ENCODE data around the gene SLC25A28.
A peak's percentile ranks its signal among the peaks of the same experiment; 100 is the strongest.
"Not testable (repeated sequence)": the region's sequence is repeated elsewhere in the genome, so short reads cannot be mapped to it uniquely, and the experiment has no call there.

The SLC25A28 gene

DNA sequence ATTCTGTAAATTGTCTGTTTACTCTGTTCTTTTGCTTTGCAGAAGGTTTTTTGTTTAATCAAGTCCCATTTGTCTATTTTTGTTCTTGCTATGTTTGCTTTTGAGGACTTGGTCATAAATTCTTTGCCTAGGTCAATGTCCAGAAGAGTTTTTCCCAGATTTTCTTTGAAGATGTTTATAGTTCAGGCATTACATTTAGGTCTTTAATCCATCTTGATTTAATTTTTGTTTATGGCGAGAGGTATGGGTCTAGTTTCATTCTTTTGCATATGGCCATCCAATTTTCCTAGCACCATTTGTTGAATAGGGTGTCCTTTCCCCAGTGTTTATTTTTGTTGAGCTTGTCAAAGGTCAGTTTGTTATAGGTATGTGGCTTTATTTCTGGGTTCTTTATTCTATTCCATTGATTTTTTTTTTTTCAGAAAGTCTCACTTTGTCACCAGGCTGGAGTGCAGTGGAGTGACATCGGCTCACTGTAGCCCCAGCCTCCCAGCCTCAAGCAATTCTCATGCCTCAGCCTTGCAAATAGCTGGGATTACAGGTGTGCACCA lies 27.4 kb upstream of the SLC25A28 start:
- TF ChIP-seq, protein P1, sequence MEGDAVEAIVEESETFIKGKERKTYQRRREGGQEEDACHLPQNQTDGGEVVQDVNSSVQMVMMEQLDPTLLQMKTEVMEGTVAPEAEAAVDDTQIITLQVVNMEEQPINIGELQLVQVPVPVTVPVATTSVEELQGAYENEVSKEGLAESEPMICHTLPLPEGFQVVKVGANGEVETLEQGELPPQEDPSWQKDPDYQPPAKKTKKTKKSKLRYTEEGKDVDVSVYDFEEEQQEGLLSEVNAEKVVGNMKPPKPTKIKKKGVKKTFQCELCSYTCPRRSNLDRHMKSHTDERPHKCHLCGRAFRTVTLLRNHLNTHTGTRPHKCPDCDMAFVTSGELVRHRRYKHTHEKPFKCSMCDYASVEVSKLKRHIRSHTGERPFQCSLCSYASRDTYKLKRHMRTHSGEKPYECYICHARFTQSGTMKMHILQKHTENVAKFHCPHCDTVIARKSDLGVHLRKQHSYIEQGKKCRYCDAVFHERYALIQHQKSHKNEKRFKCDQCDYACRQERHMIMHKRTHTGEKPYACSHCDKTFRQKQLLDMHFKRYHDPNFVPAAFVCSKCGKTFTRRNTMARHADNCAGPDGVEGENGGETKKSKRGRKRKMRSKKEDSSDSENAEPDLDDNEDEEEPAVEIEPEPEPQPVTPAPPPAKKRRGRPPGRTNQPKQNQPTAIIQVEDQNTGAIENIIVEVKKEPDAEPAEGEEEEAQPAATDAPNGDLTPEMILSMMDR (IDR thresholded peaks at IDR 0.05; ENCODE audit: extremely low read depth, missing control alignments): no peak

DNA sequence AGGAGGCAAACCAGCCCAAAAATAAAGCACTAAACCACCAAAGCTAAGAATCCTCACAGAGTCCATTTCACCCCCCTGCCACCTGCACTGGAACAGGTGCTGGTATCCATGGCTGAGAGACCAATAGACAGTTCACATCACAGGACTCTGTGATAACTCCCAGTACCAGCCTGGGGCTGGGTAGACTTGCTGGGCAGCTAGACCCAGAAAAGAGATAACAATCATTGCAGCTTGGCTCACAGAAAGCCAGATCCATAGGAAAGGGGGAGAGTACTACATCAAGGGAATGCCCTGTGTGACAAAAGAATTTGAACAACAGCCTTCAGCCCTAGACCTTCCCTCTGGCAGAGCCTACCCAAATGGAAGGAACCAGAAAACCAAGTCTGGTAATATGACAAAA lies 13.6 kb upstream of the SLC25A28 start:
- TF ChIP-seq, protein P1 (IDR thresholded peaks at IDR 0.05; ENCODE audit: extremely low read depth, missing control alignments): no peak
- DNase-seq (ENCODE audit: low spot score): no peak

More for the DNA sequence above, 27.4 kb upstream of the SLC25A28 start:
- no peak for DNase-seq (ENCODE audit: low spot score)

- TF ChIP-seq, protein P1 (IDR thresholded peaks at IDR 0.05; ENCODE audit: extremely low read depth, missing control alignments): no peak
Observed at GRCh38 chr10:99631496-99631895, 11.3 kb upstream of the SLC25A28 start.

GRCh38 chr10:99630991-99631390 lies 10.8 kb upstream of the SLC25A28 start:
- DNase-seq (ENCODE audit: low spot score): no peak

More at GRCh38 chr10:99631496-99631895, 11.3 kb upstream of the SLC25A28 start:
- no peak for DNase-seq (ENCODE audit: low spot score)

GRCh38 chr10:99630433-99630832 lies 10.2 kb upstream of the SLC25A28 start:
- peak; percentile 22 for DNase-seq (ENCODE audit: low spot score)

More at GRCh38 chr10:99630991-99631390, 10.8 kb upstream of the SLC25A28 start:
- TF ChIP-seq, protein P1 (IDR thresholded peaks at IDR 0.05; ENCODE audit: extremely low read depth, missing control alignments): no peak

DNA sequence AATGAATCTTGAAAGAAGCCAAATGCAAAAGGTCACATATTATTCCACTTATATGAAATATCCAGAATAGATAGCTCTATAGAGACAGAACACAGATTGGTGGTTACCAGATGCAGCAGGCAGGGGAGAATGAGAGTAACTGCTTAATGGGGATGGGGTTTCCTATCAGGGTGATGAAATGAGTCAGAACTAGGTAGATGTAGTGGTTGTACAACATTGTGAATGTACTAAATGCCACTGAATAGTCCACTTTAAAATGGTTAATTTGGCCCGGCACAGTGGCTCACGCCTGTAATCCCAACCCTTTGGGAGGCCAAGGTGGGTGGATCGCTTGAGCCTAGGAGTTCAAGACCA lies 9.4 kb upstream of the SLC25A28 start:
- no peak for DNase-seq (ENCODE audit: low spot score)
- TF ChIP-seq, protein P1 (IDR thresholded peaks at IDR 0.05; ENCODE audit: extremely low read depth, missing control alignments): no peak

More at GRCh38 chr10:99630433-99630832, 10.2 kb upstream of the SLC25A28 start:
- TF ChIP-seq, protein P1 (IDR thresholded peaks at IDR 0.05; ENCODE audit: extremely low read depth, missing control alignments): peak; percentile 26

DNA sequence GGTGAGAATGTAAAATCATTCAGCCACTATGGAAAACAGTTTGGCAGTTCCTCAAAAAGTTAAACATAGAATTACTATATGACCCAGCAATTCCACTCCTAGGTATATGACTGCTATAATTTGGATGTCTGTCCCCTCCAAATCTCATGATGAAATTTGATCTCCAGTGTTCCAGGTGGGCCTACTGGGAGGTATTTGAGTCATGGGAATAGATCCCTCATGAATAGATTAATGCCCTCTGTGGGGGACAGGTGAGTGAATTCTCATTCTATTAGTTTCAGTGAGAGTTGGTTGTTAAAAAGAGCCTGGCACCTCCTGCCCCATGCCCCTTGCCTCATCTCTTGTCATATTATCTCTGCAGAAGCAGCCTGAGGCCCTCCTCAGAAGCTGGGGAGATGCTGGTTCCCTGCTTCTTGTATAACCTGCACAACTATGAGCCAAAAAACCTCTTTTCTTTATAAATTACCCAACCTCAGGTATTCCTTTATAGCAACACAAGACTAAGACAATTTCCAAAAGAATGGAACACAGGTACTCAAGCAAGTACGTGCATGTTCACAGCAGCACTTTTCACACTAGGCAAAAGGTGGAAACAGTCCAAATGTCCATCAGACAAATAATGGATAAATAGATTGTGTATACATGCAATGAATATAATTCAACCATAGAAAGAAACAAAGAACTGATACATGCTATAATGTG lies 8.8 kb upstream of the SLC25A28 start:
- TF ChIP-seq, protein P1 (IDR thresholded peaks at IDR 0.05; ENCODE audit: extremely low read depth, missing control alignments): no peak

GRCh38 chr10:99625124-99625523 lies 4.9 kb upstream of the SLC25A28 start:
- not testable (repeated sequence) for DNase-seq (ENCODE audit: low spot score)

More for the DNA sequence above, 8.8 kb upstream of the SLC25A28 start:
- no peak for DNase-seq (ENCODE audit: low spot score)

All from GM20000 (cell line).